AG09319 (cell line): ENCODE measurements around the gene CCDC88C.

ENCODE experiments used
- DNase-seq: peaks from one replicate; pipeline ENCODE4 v3.0.0-alpha.2; 2010; ENCODE audit warnings: low read depth; ENCODE audit errors: extremely low read depth
- TF ChIP-seq, protein P1 (sequence below): IDR thresholded peaks from 2 replicates; pipeline ENCODE4 v1.5.1; 2011; ENCODE audit warnings: low read depth, mild to moderate bottlenecking, inconsistent platforms, low read length, moderate library complexity

Gene CCDC88C

DNA sequence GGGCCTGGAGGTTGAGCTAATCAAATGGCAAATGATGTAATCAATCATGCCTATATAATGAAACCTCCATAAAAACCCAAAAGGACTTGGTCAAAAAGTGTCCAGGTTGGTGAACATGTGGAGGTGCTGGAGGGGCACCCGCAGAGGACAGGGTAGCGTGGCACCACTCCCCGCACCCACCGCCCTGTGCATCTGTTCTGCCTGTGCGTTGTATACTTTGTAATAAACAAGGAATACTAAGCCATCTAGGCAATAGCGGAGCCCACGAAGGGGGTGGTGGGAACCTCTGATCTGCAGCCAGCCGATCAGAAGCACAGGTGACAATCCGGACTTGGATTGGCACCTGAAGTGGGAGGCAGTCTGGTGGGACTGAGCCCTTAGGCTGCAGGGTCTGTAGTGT is 97.4 kb downstream of the CCDC88C start:
- DNase-seq, result no peak
- TF ChIP-seq, protein P1, sequence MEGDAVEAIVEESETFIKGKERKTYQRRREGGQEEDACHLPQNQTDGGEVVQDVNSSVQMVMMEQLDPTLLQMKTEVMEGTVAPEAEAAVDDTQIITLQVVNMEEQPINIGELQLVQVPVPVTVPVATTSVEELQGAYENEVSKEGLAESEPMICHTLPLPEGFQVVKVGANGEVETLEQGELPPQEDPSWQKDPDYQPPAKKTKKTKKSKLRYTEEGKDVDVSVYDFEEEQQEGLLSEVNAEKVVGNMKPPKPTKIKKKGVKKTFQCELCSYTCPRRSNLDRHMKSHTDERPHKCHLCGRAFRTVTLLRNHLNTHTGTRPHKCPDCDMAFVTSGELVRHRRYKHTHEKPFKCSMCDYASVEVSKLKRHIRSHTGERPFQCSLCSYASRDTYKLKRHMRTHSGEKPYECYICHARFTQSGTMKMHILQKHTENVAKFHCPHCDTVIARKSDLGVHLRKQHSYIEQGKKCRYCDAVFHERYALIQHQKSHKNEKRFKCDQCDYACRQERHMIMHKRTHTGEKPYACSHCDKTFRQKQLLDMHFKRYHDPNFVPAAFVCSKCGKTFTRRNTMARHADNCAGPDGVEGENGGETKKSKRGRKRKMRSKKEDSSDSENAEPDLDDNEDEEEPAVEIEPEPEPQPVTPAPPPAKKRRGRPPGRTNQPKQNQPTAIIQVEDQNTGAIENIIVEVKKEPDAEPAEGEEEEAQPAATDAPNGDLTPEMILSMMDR, result no peak

DNA sequence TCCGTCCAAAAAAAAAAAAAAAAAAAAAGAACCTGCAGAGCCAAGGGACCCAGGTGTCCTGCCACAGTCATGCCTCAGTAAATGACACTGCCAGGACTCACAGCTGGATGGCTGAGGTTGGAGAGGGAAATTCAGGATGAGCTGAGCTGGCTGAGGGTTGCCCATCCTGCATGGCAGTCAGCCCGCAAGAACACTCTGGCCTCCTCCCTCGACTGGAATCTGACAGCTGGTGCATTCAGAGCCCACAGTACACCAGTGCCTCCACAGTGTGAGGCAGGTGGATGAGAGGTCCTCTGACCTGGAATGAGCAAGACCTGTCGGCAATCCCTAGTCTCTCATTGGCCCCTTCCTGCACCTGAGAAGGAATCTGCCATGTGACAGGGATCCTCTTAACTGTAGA is 98.7 kb downstream of the CCDC88C start:
- TF ChIP-seq, protein P1, result no peak
- no peak for DNase-seq

DNA sequence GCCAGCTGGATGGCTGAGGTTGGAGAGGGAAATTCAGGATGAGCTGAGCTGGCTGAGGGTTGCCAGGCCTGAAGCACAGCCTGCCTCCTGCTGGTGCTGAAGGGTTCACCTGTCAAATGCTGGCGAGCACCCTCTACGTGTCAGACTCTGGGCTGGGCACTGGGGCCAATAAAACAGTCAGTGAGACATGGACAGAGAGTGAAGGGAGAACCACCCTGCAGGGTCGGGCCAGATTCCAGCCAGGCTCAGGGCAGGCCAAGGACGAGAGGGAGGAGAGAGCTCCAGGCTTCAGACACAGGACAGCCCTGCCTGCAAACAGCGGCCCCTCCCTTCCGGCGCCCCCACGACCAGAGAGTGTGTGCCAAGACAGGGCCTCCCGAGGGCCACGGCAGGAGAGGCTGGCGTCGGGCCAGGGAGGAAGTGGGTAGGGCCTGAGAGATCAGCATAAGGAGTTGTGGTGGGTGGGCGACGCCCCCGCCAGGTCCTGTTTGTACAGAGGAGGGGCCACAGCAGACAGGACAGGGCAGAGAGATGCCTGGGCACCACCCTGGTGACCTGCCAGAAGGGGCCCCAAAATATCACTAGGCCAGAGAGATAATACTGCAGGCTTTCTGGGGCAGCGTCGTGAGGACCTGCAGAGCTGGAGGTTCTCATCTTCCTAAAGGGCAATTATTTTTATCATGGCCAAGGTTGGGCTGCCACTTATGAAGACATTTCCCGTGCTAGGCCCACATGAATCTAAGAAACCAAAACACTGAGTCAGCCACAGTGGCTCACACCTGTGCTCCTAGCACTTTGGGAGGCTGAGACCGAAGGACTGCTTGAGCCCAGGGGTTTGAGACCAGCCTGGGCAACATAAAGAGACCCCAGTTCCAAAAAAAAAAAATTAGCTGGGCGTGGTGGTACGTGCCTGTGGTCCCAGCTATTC is 100.0 kb downstream of the CCDC88C start:
- no peak for DNase-seq
- TF ChIP-seq, protein P1, result no peak

DNA sequence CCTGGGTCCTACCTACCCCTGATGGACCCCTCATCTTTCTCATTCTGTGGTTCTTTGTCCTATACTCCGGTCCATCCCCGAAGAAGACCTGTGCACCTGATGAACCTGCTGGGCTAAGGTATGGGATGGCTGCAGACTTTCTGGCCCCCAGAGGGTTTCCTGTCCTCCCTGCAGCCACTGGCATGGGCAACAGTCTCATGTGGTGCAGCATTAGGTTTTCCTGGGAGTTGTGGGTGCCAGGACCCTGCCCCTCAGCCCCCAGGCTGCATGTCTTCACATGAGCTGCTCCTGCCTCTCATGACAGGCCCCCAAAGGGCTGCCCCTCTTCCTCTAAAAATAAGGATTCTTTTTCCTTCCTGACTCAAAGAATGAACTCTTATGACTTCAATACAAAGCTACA is 100.9 kb downstream of the CCDC88C start:
- DNase-seq, result no peak
- TF ChIP-seq, protein P1, result no peak

DNA sequence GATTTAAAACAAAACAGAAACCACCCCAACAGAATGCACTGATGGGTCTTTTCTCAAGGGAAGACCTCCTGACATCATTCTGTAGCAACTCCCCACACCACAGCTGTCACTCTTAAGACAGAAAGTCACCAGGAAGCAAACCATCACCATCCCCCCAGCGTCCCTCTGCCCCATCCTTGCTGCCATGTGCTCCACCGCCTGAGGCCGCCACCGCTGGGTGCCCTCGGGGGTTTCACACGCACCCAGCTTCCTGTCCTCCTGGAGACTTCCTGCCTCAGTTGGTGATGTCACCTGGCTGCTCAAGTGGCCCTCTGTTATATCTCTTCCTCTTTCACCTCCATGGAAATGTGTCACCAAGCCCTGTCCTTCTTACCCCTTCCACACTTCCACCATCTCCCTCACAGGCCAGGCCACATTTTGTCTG is 101.8 kb downstream of the CCDC88C start:
- TF ChIP-seq, protein P1, result no peak
- no peak for DNase-seq

DNA sequence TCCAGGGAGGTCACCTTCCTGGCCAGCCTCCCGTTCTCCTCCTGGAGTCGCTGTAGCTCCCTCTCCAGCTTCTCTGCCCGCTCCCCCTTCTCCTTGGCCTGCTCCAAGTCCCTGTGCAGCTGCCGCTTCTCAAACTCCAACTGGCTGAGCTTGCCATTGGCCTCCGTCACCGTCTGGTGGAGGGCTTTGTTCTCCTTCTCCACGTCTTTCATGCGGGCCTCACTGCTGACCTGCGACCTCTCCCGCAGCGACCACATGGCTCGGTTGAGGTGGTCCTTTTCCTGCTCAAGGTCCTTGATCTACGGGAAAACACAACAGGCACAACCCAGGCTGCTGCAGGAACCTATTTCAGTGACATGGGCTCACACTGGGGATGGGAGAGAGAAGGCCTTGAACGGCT is 103.8 kb downstream of the CCDC88C start:
- TF ChIP-seq, protein P1, result no peak

DNA sequence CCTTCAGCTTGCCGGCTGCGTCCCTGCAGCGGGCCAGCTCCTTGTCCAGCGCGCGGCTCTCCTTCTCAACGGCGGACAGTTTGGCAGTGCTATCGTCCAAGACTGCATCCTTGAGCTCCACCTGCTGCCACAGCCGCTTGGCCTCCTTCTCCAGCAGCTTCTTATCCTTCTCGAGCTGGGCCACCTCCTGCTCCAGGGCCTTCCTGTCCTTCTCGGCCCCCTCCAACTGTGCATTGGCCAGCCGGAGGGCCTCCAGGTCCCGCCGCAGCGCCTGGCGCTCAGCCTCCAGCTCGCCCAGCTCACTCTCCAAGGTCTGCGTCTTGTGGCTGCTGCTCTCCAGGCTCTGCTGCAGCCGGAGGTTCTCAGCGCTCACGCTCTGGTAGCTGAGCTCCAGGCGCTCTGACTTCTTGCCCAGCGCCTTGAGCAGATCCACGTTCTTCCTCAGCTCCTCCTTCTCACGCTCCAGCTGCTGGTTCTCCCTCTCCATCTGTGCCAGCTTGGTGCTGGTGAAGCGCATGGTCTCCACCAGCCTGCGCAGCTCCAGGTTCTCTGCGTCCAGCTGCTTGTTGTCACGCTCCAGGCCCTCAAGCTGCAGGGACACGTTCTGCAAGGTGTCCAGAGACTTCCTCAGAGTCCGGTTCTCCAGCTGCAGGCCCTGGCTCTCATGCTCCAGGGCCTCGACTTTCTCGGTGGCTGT is 104.3 kb downstream of the CCDC88C start:
- DNase-seq, result no peak
- TF ChIP-seq, protein P1, result no peak

More for the DNA sequence above, 103.8 kb downstream of the CCDC88C start:
- DNase-seq, result no peak
